Measurements from ENCODE around the gene CMSS1. TPM values are rescaled to one million over a fixed set of nuclear protein-coding genes. Genes with fewer than 3 reads are reported as not detected.

The CMSS1 gene
- total and polyA plus RNA-seq, 11 donors, result 13.5 to 48.4 (median 34.8) TPM

DNA sequence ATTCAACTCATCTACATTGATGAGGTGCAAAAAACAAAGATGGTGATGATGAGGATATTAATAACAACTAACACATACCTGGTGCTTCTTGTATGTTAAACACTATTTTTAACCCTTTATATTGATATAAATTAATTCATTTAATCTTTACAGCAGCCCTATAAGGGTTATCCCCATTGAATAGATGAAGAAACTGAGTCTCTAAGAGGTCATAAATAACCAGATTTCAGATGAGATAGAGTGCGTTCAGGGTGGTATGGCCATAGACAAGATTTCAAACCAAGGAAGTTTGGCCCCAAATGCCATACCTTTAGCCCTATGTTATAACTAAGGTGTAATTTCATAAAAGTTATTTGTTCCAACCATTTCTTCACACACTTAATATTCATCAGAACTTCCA lies 82.6 kb downstream of the CMSS1 start:
- intact Hi-C loops (cut with DNase I), result no loop called here
- DNase-seq (no peak), ATAC-seq (no peak)
- H3K27me3 ChIP-seq, result no peaks in the 10 kb centered on the region
- no peaks in the 10 kb centered on the region for H3K9me3 ChIP-seq
- H3K36me3 ChIP-seq, result no peaks in the 10 kb centered on the region
- no peak overlapping the region for H3K4me3 ChIP-seq
- WGBS, 4 donors, result 96 to 100% (median 98%) methylated on average over 1 of the region's 1 CpG
- H3K27ac ChIP-seq, result no peak overlapping the region
- peaks cover 0 to 41% (median 12%) of the 10 kb centered on the region in 12 donors for H3K4me1 ChIP-seq
- TF ChIP-seq POLR2A (IDR thresholded peaks at IDR 0.05), result no peak
- TF ChIP-seq, protein P1, sequence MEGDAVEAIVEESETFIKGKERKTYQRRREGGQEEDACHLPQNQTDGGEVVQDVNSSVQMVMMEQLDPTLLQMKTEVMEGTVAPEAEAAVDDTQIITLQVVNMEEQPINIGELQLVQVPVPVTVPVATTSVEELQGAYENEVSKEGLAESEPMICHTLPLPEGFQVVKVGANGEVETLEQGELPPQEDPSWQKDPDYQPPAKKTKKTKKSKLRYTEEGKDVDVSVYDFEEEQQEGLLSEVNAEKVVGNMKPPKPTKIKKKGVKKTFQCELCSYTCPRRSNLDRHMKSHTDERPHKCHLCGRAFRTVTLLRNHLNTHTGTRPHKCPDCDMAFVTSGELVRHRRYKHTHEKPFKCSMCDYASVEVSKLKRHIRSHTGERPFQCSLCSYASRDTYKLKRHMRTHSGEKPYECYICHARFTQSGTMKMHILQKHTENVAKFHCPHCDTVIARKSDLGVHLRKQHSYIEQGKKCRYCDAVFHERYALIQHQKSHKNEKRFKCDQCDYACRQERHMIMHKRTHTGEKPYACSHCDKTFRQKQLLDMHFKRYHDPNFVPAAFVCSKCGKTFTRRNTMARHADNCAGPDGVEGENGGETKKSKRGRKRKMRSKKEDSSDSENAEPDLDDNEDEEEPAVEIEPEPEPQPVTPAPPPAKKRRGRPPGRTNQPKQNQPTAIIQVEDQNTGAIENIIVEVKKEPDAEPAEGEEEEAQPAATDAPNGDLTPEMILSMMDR (IDR thresholded peaks at IDR 0.05), result no peak

DNA sequence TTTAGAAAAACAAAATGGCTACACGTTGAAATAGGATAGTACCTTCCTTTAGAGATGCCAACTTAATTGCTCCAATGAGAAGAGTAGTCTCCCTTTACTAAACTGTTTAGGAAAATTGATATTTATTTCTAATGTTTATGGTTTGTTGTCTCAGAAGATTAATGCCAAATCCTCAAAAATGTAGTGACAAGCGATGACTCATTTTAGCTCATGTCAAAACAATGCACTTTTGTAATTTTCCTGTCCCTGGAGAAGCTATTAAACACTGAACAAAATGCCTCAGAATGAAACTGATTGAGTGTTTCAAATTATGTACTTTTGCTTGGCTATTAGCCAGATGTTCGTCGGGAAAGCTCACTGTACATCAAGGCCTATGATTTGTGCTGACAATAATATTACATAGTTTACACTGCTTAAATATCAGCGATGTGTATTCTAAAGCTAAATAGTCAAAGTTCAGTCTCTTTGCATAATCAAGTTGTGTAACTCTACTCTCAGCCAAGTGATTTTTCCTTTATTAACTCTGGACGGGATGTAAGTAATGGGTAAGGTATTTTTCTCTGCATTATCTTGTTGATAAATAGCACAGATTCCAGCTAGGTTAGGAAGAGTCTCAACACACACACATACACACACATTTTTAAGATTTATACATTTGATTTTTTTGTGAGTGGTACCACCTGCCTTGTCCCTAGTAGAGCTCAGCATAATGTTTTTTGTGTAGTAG lies 83.7 kb downstream of the CMSS1 start:
- Histone ChIP-seq H3K27me3 (no peaks in the 10 kb centered on the region), H3K4me3 (peak overlapping the region in 3 of 12 donors; percentile 3 to 6 (median 5)), H3K4me1 (peaks cover 0 to 31% (median 12%) of the 10 kb centered on the region in 12 donors), H3K27ac (peak overlapping the region in 11 of 12 donors; percentile 6 to 69 (median 42)), H3K9me3 (no peaks in the 10 kb centered on the region), H3K36me3 (no peaks in the 10 kb centered on the region)
- DNase-seq, result no peak
- ATAC-seq, result peak; percentile 45 to 75 (median 56)
- intact Hi-C loops (cut with DNase I), result no loop called here
- TF ChIP-seq POLR2A (IDR thresholded peaks at IDR 0.05), result no peak
- TF ChIP-seq, protein P1 (IDR thresholded peaks at IDR 0.05), result no peak
- WGBS, 4 donors, result 33 to 55% (median 43%) methylated on average over 6 of the region's 6 CpGs

DNA sequence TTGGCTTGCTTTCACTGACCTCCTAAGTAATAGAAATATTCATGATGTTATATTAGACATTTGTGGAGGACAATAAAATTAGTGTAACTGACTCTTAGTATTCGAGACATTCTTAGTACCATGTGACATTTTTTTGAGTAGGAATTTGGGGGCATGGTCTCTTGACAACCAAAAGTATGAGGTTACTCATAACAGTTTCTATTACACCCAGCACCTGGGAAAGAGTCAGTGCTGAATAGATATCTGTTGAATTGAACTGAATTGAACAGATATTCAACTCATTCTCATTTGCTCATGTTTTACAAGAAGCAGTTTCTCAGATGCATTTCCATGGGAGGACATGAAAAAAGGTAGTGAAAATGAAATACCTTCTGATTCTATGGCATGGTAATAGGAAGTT lies 84.4 kb downstream of the CMSS1 start:
- no peak for ATAC-seq
- Histone ChIP-seq H3K4me3 (no peak overlapping the region), H3K27me3 (no peaks in the 10 kb centered on the region), H3K36me3 (no peaks in the 10 kb centered on the region), H3K9me3 (no peaks in the 10 kb centered on the region), H3K4me1 (peaks cover 0 to 25% (median 12%) of the 10 kb centered on the region in 12 donors), H3K27ac (peak overlapping the region in 5 of 12 donors; percentile 19 to 69 (median 58))
- TF ChIP-seq, protein P1 (IDR thresholded peaks at IDR 0.05), result no peak
- no peak for TF ChIP-seq POLR2A (IDR thresholded peaks at IDR 0.05)
- intact Hi-C loops (cut with DNase I), result no loop called here
- 76 to 84% (median 81%) methylated on average over 1 of the region's 1 CpG for WGBS, 4 donors
- no peak for DNase-seq

DNA sequence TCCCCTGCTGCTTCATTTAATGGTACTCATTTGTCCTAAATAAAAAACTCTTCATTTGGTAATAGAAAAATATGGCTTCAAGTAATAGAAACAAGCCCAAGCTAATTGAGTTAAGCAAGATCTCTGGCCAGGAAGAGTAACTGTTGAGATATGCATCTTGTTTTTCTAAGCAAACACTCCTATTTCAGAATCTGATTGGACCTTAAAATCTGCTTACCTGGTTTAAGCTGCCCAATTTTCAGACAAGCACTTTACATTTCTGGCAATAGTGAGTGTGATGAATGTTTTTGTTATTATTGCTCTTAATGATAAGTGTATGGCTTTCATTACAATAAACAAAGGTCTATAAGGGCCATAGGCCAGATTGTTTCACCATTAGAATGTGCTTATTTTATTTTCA lies 86.2 kb downstream of the CMSS1 start:
- Histone ChIP-seq H3K36me3 (no peaks in the 10 kb centered on the region), H3K4me3 (no peak overlapping the region), H3K9me3 (no peaks in the 10 kb centered on the region), H3K27ac (no peak overlapping the region), H3K27me3 (no peaks in the 10 kb centered on the region), H3K4me1 (peaks cover 0 to 25% (median 12%) of the 10 kb centered on the region in 12 donors)
- no peak for TF ChIP-seq POLR2A (IDR thresholded peaks at IDR 0.05)
- TF ChIP-seq, protein P1 (IDR thresholded peaks at IDR 0.05), result no peak
- intact Hi-C loops (cut with DNase I), result no loop called here
- DNase-seq (no peak), ATAC-seq (no peak)

Measured in heart left ventricle (tissue), 16 donors.